Skeletal muscle cell (primary cell): ENCODE results near the gene RAD51.

ENCODE experiments used
- DNase-seq: peaks from one replicate; pipeline ENCODE4 v3.0.0-alpha.2; 2010; ENCODE audit warnings: low read depth
- H3K4me3 ChIP-seq: 2 replicates; pipeline ENCODE4 v1.5.1; 2011; ENCODE audit warnings: low read depth, mild to moderate bottlenecking, control low read depth, low read length, moderate library complexity

RAD51 gene

GRCh38 chr15:40773496-40773895 lies 78.5 kb downstream of the RAD51 start:
- DNase-seq = no peak
- no peak overlapping the region for H3K4me3 ChIP-seq

GRCh38 chr15:40773902-40774301 lies 78.9 kb downstream of the RAD51 start:
- H3K4me3 ChIP-seq = no peak overlapping the region
- no peak for DNase-seq

- no peak overlapping the region for H3K4me3 ChIP-seq
- no peak for DNase-seq
Observed at GRCh38 chr15:40775007-40775406, 80.0 kb downstream of the RAD51 start.

GRCh38 chr15:40775740-40776536 lies 81.0 kb downstream of the RAD51 start:
- H3K4me3 ChIP-seq = no peak overlapping the region

GRCh38 chr15:40776537-40777141 lies 81.7 kb downstream of the RAD51 start:
- DNase-seq = no peak

More at GRCh38 chr15:40775740-40776536, 81.0 kb downstream of the RAD51 start:
- DNase-seq = no peak

More at GRCh38 chr15:40776537-40777141, 81.7 kb downstream of the RAD51 start:
- H3K4me3 ChIP-seq = no peak overlapping the region
